H1 (cell line): ENCODE measurements around the gene STAT1. TPM values are rescaled to one million over a fixed set of nuclear protein-coding genes. Genes with fewer than 3 reads are reported as not detected.

ENCODE experiments used
- CTCF ChIA-PET: fragments of 300-600 bp; sonication (Branson Sonifier 250); formaldehyde crosslinking; loops from one replicate; lab custom pipeline; 2021; ENCODE audit not compliant: partially characterized antibody; lab: Charles Lee
- POLR2A ChIA-PET: fragments of 300-600 bp; sonication (Branson Sonifier 250); formaldehyde crosslinking; loops from one replicate; lab custom pipeline; 2021; ENCODE audit warnings: inconsistent platforms; ENCODE audit not compliant: partially characterized antibody; lab: Charles Lee
- DNase-seq, 2 experiments: peaks; one replicate each; pipeline versions ENCODE4 v3.0.0 to v3.0.0-alpha.2; 2010 to 2022; ENCODE audit warnings: low spot score in 2 of 2, low read depth in 1 of 2, mixed read lengths in 1 of 2
- FAIRE-seq: peaks from 2 replicates; lab custom pipeline; 2011; peaks lifted over from hg19 to GRCh38; lab: Jason Lieb, UNC
- H2AFZ ChIP-seq: 2 replicates; pipeline ENCODE4 v1.8.1; 2012; ENCODE audit warnings: low read length, inconsistent platforms
- H2AK5ac ChIP-seq: 2 replicates; pipeline ENCODE4 v1.6.1; 2013; ENCODE audit warnings: low read depth, low read length
- H2BK120ac ChIP-seq: replicated peaks from 2 replicates; pipeline ENCODE3; 2013; ENCODE audit warnings: low read depth, low read length, inconsistent platforms
- H2BK12ac ChIP-seq: 2 replicates; pipeline ENCODE4 v1.6.1; 2013; ENCODE audit warnings: low read depth, low read length
- H2BK15ac ChIP-seq: 2 replicates; pipeline ENCODE4 v1.6.1; 2013; ENCODE audit warnings: low read length
- H2BK20ac ChIP-seq: 2 replicates; pipeline ENCODE4 v1.6.1; 2013; ENCODE audit warnings: low read length
- H2BK5ac ChIP-seq: 2 replicates; pipeline ENCODE4 v1.6.1; 2013; ENCODE audit warnings: low read depth, low read length
- H3K14ac ChIP-seq: 2 replicates; pipeline ENCODE4 v1.6.1; 2013; ENCODE audit warnings: inconsistent platforms; ENCODE audit not compliant: insufficient read length
- H3K18ac ChIP-seq: 2 replicates; pipeline ENCODE4 v1.6.1; 2013; ENCODE audit warnings: low read length; ENCODE audit errors: extremely low read depth
- H3K23ac ChIP-seq: 2 replicates; pipeline ENCODE4 v1.6.1; 2013; ENCODE audit warnings: inconsistent platforms; ENCODE audit not compliant: insufficient read length
- H3K23me2 ChIP-seq: 2 replicates; pipeline ENCODE4 v1.6.1; 2013; ENCODE audit warnings: low read depth, low read length
- H3K27ac ChIP-seq: 2 replicates; pipeline ENCODE4 v1.6.1; 2011; ENCODE audit warnings: low read depth, low read length, inconsistent platforms
- H3K27me3 ChIP-seq, 4 experiments: replicated peaks in 1 of 4; 1 replicate in 1 of 4; 2 replicates in 3 of 4; pipeline versions ENCODE4 v1.6.1 to v1.8.1; 2011 to 2013; ENCODE audit warnings: low read length in 3 of 4, mild to moderate bottlenecking in 3 of 4, inconsistent platforms in 2 of 4, mixed read lengths in 2 of 4, moderate library complexity in 1 of 4; ENCODE audit not compliant: control insufficient read depth in 3 of 4, insufficient read depth in 3 of 4; ENCODE audit errors: extremely low read depth in 1 of 4
- H3K36me3 ChIP-seq, 4 experiments: 2 replicates each; pipeline versions ENCODE4 v1.6.1 to v1.8.1; 2011 to 2013; ENCODE audit warnings: mild to moderate bottlenecking in 4 of 4, low read length in 3 of 4, moderate library complexity in 2 of 4, control low read depth in 1 of 4, inconsistent platforms in 1 of 4; ENCODE audit not compliant: insufficient read depth in 4 of 4, control insufficient read depth in 2 of 4
- H3K4ac ChIP-seq: replicated peaks from 2 replicates; pipeline ENCODE3; 2013; ENCODE audit warnings: low read length, low read depth, mixed read lengths, inconsistent platforms; ENCODE audit not compliant: insufficient read length
- H3K4me1 ChIP-seq, 4 experiments: replicated peaks in 1 of 4; 1 replicate in 1 of 4; 2 replicates in 3 of 4; pipeline versions ENCODE4 v1.6.1 to v1.8.1; 2011 to 2013; ENCODE audit warnings: low read length in 3 of 4, inconsistent platforms in 2 of 4, mixed read lengths in 1 of 4; ENCODE audit not compliant: insufficient read depth in 4 of 4, control insufficient read depth in 3 of 4
- H3K4me2 ChIP-seq, 2 experiments: 2 replicates each; pipeline versions ENCODE4 v1.6.1 to v1.8.1; 2011 to 2013; ENCODE audit warnings: low read depth in 2 of 2, low read length in 2 of 2, control low read depth in 1 of 2, inconsistent platforms in 1 of 2, mild to moderate bottlenecking in 1 of 2; ENCODE audit not compliant: insufficient read depth in 1 of 2
- H3K4me3 ChIP-seq, 4 experiments: fragments of 200-600, 300-600 bp in 1 of 4; sonication (generic), shearing (Covaris generic), sonication (Bioruptor Twin) in 1 of 4; 2 replicates each; pipeline versions ENCODE4 v1.5.1 to v1.8.1; 2011 to 2016; ENCODE audit warnings: low read length in 4 of 4, low read depth in 3 of 4, control low read depth in 2 of 4, inconsistent platforms in 2 of 4, mild to moderate bottlenecking in 2 of 4, mixed read lengths in 1 of 4, moderate library complexity in 1 of 4; ENCODE audit not compliant: insufficient read depth in 2 of 4; ENCODE audit errors: extremely low read depth in 1 of 4
- H3K56ac ChIP-seq: replicated peaks from 2 replicates; pipeline ENCODE3; 2013; ENCODE audit warnings: low read depth, mild to moderate bottlenecking, mixed read lengths, low read length, inconsistent platforms; ENCODE audit not compliant: insufficient read length
- H3K79me1 ChIP-seq: 2 replicates; pipeline ENCODE4 v1.6.1; 2013; ENCODE audit warnings: low read depth, low read length, control low read depth
- H3K79me2 ChIP-seq, 2 experiments: 2 replicates each; pipeline versions ENCODE4 v1.6.1 to v1.8.1; 2012 to 2013; ENCODE audit warnings: low read length in 2 of 2, mild to moderate bottlenecking in 2 of 2, inconsistent platforms in 1 of 2; ENCODE audit not compliant: insufficient read depth in 2 of 2, control insufficient read depth in 1 of 2
- H3K9ac ChIP-seq, 4 experiments: replicated peaks in 1 of 4; 1 replicate in 1 of 4; 2 replicates in 3 of 4; pipeline versions ENCODE4 v1.6.1 to v1.8.1; 2011 to 2013; ENCODE audit warnings: low read depth in 3 of 4, low read length in 3 of 4, control low read depth in 2 of 4, mild to moderate bottlenecking in 2 of 4, moderate library complexity in 2 of 4, inconsistent platforms in 1 of 4; ENCODE audit errors: extremely low read depth in 1 of 4
- H3K9me3 ChIP-seq, 2 experiments: 2 replicates each; pipeline versions ENCODE4 v1.6.1 to v1.8.1; 2012 to 2013; ENCODE audit warnings: mild to moderate bottlenecking in 2 of 2, moderate library complexity in 2 of 2, control low read depth in 1 of 2, inconsistent platforms in 1 of 2, low read depth in 1 of 2, low read length in 1 of 2, mixed read lengths in 1 of 2; ENCODE audit not compliant: insufficient read depth in 2 of 2
- H4K20me1 ChIP-seq, 2 experiments: replicated peaks in 1 of 2; 2 replicates each; pipeline versions ENCODE3 to v1.8.1; 2011 to 2013; ENCODE audit warnings: inconsistent platforms in 2 of 2, low read length in 2 of 2, mild to moderate bottlenecking in 1 of 2; ENCODE audit not compliant: insufficient read depth in 2 of 2, control insufficient read depth in 1 of 2
- H4K5ac ChIP-seq: 2 replicates; pipeline ENCODE4 v1.6.1; 2013; ENCODE audit warnings: low read length, low read depth, mixed read lengths, inconsistent platforms; ENCODE audit not compliant: insufficient read length
- H4K8ac ChIP-seq: 2 replicates; pipeline ENCODE4 v1.8.0; 2013; ENCODE audit warnings: mild to moderate bottlenecking, moderate library complexity, low read length, inconsistent platforms; ENCODE audit not compliant: insufficient read depth; ENCODE audit errors: extremely low read depth
- H4K91ac ChIP-seq: replicated peaks from 2 replicates; pipeline ENCODE3; 2013; ENCODE audit warnings: low read length, mixed read lengths, inconsistent platforms; ENCODE audit not compliant: insufficient read length
- EGR1 ChIP-seq: IDR thresholded peaks from 2 replicates; pipeline ENCODE4 v1.6.1; 2011; ENCODE audit warnings: low read depth, low read length, borderline replicate concordance
- NANOG ChIP-seq: IDR thresholded peaks from 2 replicates; pipeline ENCODE4 v1.6.1; 2011; ENCODE audit warnings: low read length, low read depth, mild to moderate bottlenecking, inconsistent platforms; ENCODE audit not compliant: insufficient read depth, poor library complexity, severe bottlenecking
- PHF8 ChIP-seq: fragments of 200-600 bp; sonication (generic); conservative IDR thresholded peaks from 2 replicates; pipeline ENCODE4 v1.7.1; 2012; ENCODE audit warnings: low read depth, mild to moderate bottlenecking, inconsistent platforms, low read length, moderate library complexity
- RAD21 ChIP-seq, 2 experiments: IDR thresholded peaks in 1 of 2; conservative IDR thresholded peaks in 1 of 2; 2 replicates each; pipeline ENCODE4 v1.6.1; 2011; ENCODE audit warnings: low read depth in 2 of 2, low read length in 2 of 2, improper control_type of control experiment in 1 of 2, inconsistent platforms in 1 of 2, mild to moderate bottlenecking in 1 of 2, moderate library complexity in 1 of 2
- RBBP5 ChIP-seq: IDR thresholded peaks from 2 replicates; pipeline ENCODE4 v1.7.1; 2012; ENCODE audit warnings: low read depth, mild to moderate bottlenecking, inconsistent platforms, low read length, moderate library complexity, borderline replicate concordance
- RFX5 ChIP-seq: IDR thresholded peaks from 2 replicates; pipeline ENCODE4 v1.6.1; 2011; ENCODE audit warnings: low read depth, low read length, improper control_type of control experiment, borderline replicate concordance
- TAF7 ChIP-seq: optimal IDR thresholded peaks from 2 replicates; pipeline ENCODE3; 2011; ENCODE audit warnings: low read depth, mild to moderate bottlenecking, inconsistent platforms, low read length, moderate library complexity, borderline replicate concordance
- WGBS, 2 experiments: shearing (Covaris generic) in 1 of 2; methylation state at CpG; one replicate each; pipeline versions ENCODE4 v1.1.6 to v1.1.7; 2013 to 2015; ENCODE audit warnings: low lambda C conversion rate in 2 of 2, mixed read lengths in 2 of 2, inconsistent platforms in 1 of 2, low coverage in 1 of 2, missing lambda C conversion rate in 1 of 2; ENCODE audit not compliant: insufficient replicate concordance in 2 of 2, insufficient coverage in 1 of 2, insufficient read length in 1 of 2; ENCODE audit errors: extremely low coverage in 1 of 2, missing lambda C conversion rate in 1 of 2; 5-methylcytosine and 5-hydroxymethylcytosine counted together
- polyA plus RNA-seq, 7 experiments: library from polyadenylated mRNA; depleted of rRNA in 3 of 7; stranded (reverse) in 5 of 7; unstranded in 2 of 7; fragments of >200 nt in 5 of 7; fragments of 200-250 nt in 2 of 7; gene quantifications; 1 replicate in 5 of 7; 2 replicates in 1 of 7; 4 replicates in 1 of 7; pipeline versions ENCODE4 v1.2.1 to v1.2.3, GENCODE V29; 2011 to 2013; ENCODE audit warnings: missing spikeins in 2 of 7, mixed read lengths in 2 of 7
- total RNA-seq: library from RNA; stranded (reverse); fragmentation: NEBNext Ultra II Directional; extraction: Animal tissue kit (Norgen Biotek cat#: 25700); gene quantifications from 2 replicates; pipeline ENCODE4 v1.2.1, GENCODE V29; 2021
- TF ChIP-seq, protein P1 (sequence below): IDR thresholded peaks from 2 replicates; pipeline ENCODE4 v1.6.1; 2011; ENCODE audit warnings: low read depth, mild to moderate bottlenecking, low read length; ENCODE audit not compliant: insufficient read depth

The STAT1 gene
- total and polyA plus RNA-seq, 2 of the 8 experiments (the other 6 are each of a cell fraction or from before 2014, with no cell fraction given): 20.3 to 43.0 TPM

DNA sequence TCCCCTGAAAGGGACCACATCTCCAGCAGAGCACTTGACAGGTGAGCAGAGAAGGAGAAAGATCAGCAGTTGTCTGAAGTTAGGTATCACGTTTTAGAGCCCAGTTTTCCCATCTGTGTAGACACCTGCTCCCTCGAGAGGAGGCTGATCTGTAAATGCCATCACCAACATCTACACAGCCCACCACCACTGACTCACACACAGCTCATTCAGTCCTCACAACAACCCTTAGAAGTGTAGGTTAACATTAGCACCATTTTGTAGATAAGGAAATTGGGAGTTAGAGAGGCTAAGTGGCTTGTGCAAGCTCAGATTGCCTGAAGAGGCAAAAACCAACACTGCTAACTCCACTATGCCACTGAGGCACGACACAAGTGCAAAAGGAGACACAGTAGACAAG, 37.2 kb upstream of the STAT1 start:
- CTCF ChIA-PET: interaction anchor here (0.7 to 7.1 kb wide), 29 partner anchors 11 to 609 kb away, joined by 3 to 137 read pairs (median 8); no protein-coding TSS in a partner anchor
- Histone ChIP-seq H3K23ac (no peak overlapping the region), H3K4me2 (no peak overlapping the region), H2BK20ac (no peak overlapping the region), H3K4me3 (no peak overlapping the region), H3K9me3 (no peaks in the 10 kb centered on the region), H3K18ac (no peak overlapping the region), H3K4me1 (no peaks in the 10 kb centered on the region), H3K79me1 (no peaks in the 10 kb centered on the region), H3K56ac (no peak overlapping the region), H2BK5ac (no peak overlapping the region), H3K4ac (no peak overlapping the region), H2AFZ (no peak overlapping the region), H3K14ac (no peak overlapping the region), H3K27ac (no peak overlapping the region), H2BK12ac (no peak overlapping the region), H3K9ac (no peak overlapping the region), H3K79me2 (no peaks in the 10 kb centered on the region), H3K36me3 (no peaks in the 10 kb centered on the region), H2BK120ac (no peak overlapping the region), H4K20me1 (no peaks in the 10 kb centered on the region), H4K5ac (no peak overlapping the region), H2AK5ac (no peak overlapping the region), H3K27me3 (no peaks in the 10 kb centered on the region), H4K91ac (no peak overlapping the region), H3K23me2 (no peaks in the 10 kb centered on the region), H2BK15ac (no peak overlapping the region), H4K8ac (no peak overlapping the region)
- TF ChIP-seq RFX5 (no peak), NANOG (no peak), EGR1 (no peak), RAD21 (IDR thresholded peaks at IDR 0.05 in 1 of 2, conservative IDR thresholded peaks at IDR 0.05 in 1 of 2; ENCODE audit: low read depth in 2 of 2, low read length in 2 of 2) (no peak), RBBP5 (no peak), PHF8 (no peak), TAF7 (no peak)
- TF ChIP-seq, protein P1, sequence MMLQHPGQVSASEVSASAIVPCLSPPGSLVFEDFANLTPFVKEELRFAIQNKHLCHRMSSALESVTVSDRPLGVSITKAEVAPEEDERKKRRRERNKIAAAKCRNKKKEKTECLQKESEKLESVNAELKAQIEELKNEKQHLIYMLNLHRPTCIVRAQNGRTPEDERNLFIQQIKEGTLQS: no peak
- 82% methylated on average over 3 of the region's 3 CpGs; no CpG with 5 or more reads in 1 of the 2 experiments for WGBS, 2 experiments
- DNase-seq: no peak
- POLR2A ChIA-PET: interaction anchor here (1.1 kb wide), 1 partner anchor 31 kb away, joined by 3 read pairs; no protein-coding TSS in a partner anchor
- no peak for FAIRE-seq
